ENCODE results near the gene PDE1C. TPM values are rescaled to one million over a fixed set of nuclear protein-coding genes. Genes with fewer than 3 reads are reported as not detected.

PDE1C gene
- total and polyA plus RNA-seq, 2 of the 4 experiments (the other 2 are of a cell fraction): 14.2 to 61.5 TPM

- no CpG with 5 or more reads among the region's 3 CpGs for WGBS, 2 experiments (ENCODE audit: extremely low coverage in 2 of 2, insufficient read length in 1 of 2)
- Histone ChIP-seq H4K91ac (ENCODE audit: insufficient read depth, low read depth, low read length) (no peak overlapping the region), H2AK5ac (ENCODE audit: low read depth, low read length) (no peak overlapping the region), H3K4ac (ENCODE audit: low read depth, low read length) (no peak overlapping the region), H4K5ac (ENCODE audit: low read depth, low read length) (no peak overlapping the region), H3K9me3 (ENCODE audit: control insufficient read depth, insufficient read depth, low read length) (no peaks in the 10 kb centered on the region), H3K14ac (replicated peaks; ENCODE audit: low read depth, low read length) (no peak overlapping the region), H2AK9ac (replicated peaks; ENCODE audit: low read depth, low read length, poor library complexity) (no peak overlapping the region), H3K79me1 (ENCODE audit: low read depth in 1 of 2, low read length in 2 of 2) (peaks cover 5 to 9% of the 10 kb centered on the region in 2 experiments), H3K18ac (ENCODE audit: low read depth, low read length) (peak overlapping the region; percentile 61; the same call in 1 of the 2 replicates), H2AFZ (replicated peaks; ENCODE audit: low read length, poor library complexity) (no peak overlapping the region), H3K27me3 (ENCODE audit: control insufficient read depth, insufficient read depth, low read length) (no peaks in the 10 kb centered on the region), H2BK120ac (ENCODE audit: low read depth, low read length) (no peak overlapping the region), H3K23ac (ENCODE audit: low read depth, low read length) (no peak overlapping the region), H3K56ac (ENCODE audit: extremely low read depth, insufficient read depth, low read length) (no peak overlapping the region), H3K36me3 (ENCODE audit: control insufficient read depth, insufficient read depth, low read length) (peaks cover 7% of the 10 kb centered on the region; the same call in 1 of the 2 replicates), H3K9me1 (ENCODE audit: insufficient read depth, low read length) (peaks cover 6% of the 10 kb centered on the region; the same call in 1 of the 2 replicates), H3K4me2 (ENCODE audit: low read depth, low read length) (peak overlapping the region; percentile 78; the same call in 1 of the 2 replicates), H2BK5ac (ENCODE audit: low read depth, low read length, poor library complexity, severe bottlenecking) (peak overlapping the region; percentile 66), H4K8ac (ENCODE audit: low read depth in 2 of 2, low read length in 2 of 2) (no peak overlapping the region), H3K27ac (ENCODE audit: insufficient read depth, low read length) (no peak overlapping the region), H4K20me1 (ENCODE audit: insufficient read depth, low read length) (no peaks in the 10 kb centered on the region), H3K4me1 (ENCODE audit: control insufficient read depth, insufficient read depth, low read length) (peaks cover 4% of the 10 kb centered on the region), H2BK15ac (ENCODE audit: low read depth, low read length) (no peak overlapping the region), H2BK20ac (ENCODE audit: low read depth, low read length) (no peak overlapping the region), H3K9ac (ENCODE audit: low read depth, low read length) (no peak overlapping the region), H3K4me3 (ENCODE audit: insufficient read depth, low read depth, low read length) (no peak overlapping the region)
- intact Hi-C loops (cut with micrococcal nuclease): loop anchor here (10.0 kb wide), 1 partner anchor 435 kb away; no protein-coding TSS in a partner anchor
- in situ Hi-C loops (cut with MboI; ENCODE audit: low sequenced_read_pairs): no loop called here
- DNase-seq (no peak), ATAC-seq (ENCODE audit: low read depth) (no peak)
- POLR2A ChIA-PET (ENCODE audit: unreplicated experiment): no interaction called here
- CTCF ChIA-PET: no interaction called here
- TF ChIP-seq CHD1 (IDR thresholded peaks at IDR 0.05; ENCODE audit: low read depth, low read length): no peak
- peak; percentile 70 for TF ChIP-seq MAFK (IDR thresholded peaks at IDR 0.05; ENCODE audit: low read depth, low read length)
- dilution Hi-C loops (cut with HindIII; ENCODE audit: low sequenced_read_pairs, unreplicated experiment): no loop called here
- BruUV-seq (replicated peaks): no TSS peak
Observed at GRCh38 chr7:32049599-32049998, 20.6 kb downstream of the PDE1C start.

Data from IMR-90 (cell line).